GM23248 (cell line): ENCODE data around the gene GPC4. TPM values are rescaled to one million over a fixed set of nuclear protein-coding genes. Genes with fewer than 3 reads are reported as not detected.

Experiments used
- DNase-seq: peaks from one replicate; pipeline ENCODE4 v3.0.0-alpha.2; 2015
- H2AFZ ChIP-seq: fragments of 200-600 bp; sonication (generic); 2 replicates; pipeline ENCODE4 v1.6.1; 2016; ENCODE audit warnings: antibody characterized with exemption
- H3F3A ChIP-seq: fragments of 200-600 bp; sonication (generic); 2 replicates; pipeline ENCODE4 v1.6.1; 2016; ENCODE audit warnings: mild to moderate bottlenecking, antibody characterized with exemption, mixed run types; ENCODE audit not compliant: insufficient read depth
- H3K27ac ChIP-seq: fragments of 200-600 bp; sonication (generic); 2 replicates; pipeline ENCODE4 v1.5.1; 2016; ENCODE audit warnings: mild to moderate bottlenecking
- H3K27me3 ChIP-seq: fragments of 200-600 bp; sonication (generic); replicated peaks from 2 replicates; pipeline ENCODE4 v1.6.1; 2016; ENCODE audit warnings: mild to moderate bottlenecking; ENCODE audit not compliant: insufficient read depth
- H3K36me3 ChIP-seq: fragments of 200-600 bp; sonication (generic); 2 replicates; pipeline ENCODE4 v1.6.1; 2016; ENCODE audit warnings: low read depth, mild to moderate bottlenecking
- H3K4me1 ChIP-seq: fragments of 200-600 bp; sonication (generic); 2 replicates; pipeline ENCODE4 v1.6.1; 2016; ENCODE audit warnings: mild to moderate bottlenecking; ENCODE audit not compliant: insufficient read depth
- H3K4me2 ChIP-seq: fragments of 200-600 bp; sonication (generic); one replicate; pipeline ENCODE4 v1.6.1; 2016; ENCODE audit warnings: mild to moderate bottlenecking; ENCODE audit not compliant: unreplicated experiment
- H3K4me3 ChIP-seq: fragments of 200-600 bp; sonication (generic); 2 replicates; pipeline ENCODE4 v1.5.1; 2016; ENCODE audit warnings: mild to moderate bottlenecking
- H3K79me2 ChIP-seq: fragments of 200-600 bp; sonication (generic); 2 replicates; pipeline ENCODE4 v1.6.1; 2016; ENCODE audit warnings: mild to moderate bottlenecking; ENCODE audit not compliant: insufficient read depth
- H3K9ac ChIP-seq: fragments of 200-600 bp; sonication (generic); 2 replicates; pipeline ENCODE4 v1.6.1; 2016; ENCODE audit warnings: mild to moderate bottlenecking
- H3K9me2 ChIP-seq: fragments of 200-600 bp; sonication (generic); 2 replicates; pipeline ENCODE4 v1.6.1; 2016; ENCODE audit warnings: mixed run types, mild to moderate bottlenecking, moderate library complexity; ENCODE audit not compliant: insufficient read depth
- H3K9me3 ChIP-seq: fragments of 200-600 bp; sonication (generic); one replicate; pipeline ENCODE4 v1.6.1; 2017; ENCODE audit warnings: low read depth
- H4K20me1 ChIP-seq: fragments of 200-600 bp; sonication (generic); 2 replicates; pipeline ENCODE4 v1.6.0; 2016; ENCODE audit not compliant: insufficient read depth
- EZH2 ChIP-seq: fragments of 200-600 bp; sonication (generic); IDR thresholded peaks from 2 replicates; pipeline ENCODE4 v1.6.1; 2018; ENCODE audit warnings: antibody characterized with exemption, mild to moderate bottlenecking; ENCODE audit not compliant: insufficient read depth, poor library complexity, severe bottlenecking
- EZH2phosphoT487 ChIP-seq: fragments of 200-600 bp; sonication (generic); IDR thresholded peaks from 2 replicates; pipeline ENCODE4 v1.6.1; 2018; ENCODE audit warnings: antibody characterized with exemption, moderate library complexity, mild to moderate bottlenecking, low read depth; ENCODE audit not compliant: insufficient read depth
- WGBS, 2 experiments: methylation state at CpG; one replicate each; pipeline ENCODE4 v1.1.6; 2015 to 2017; ENCODE audit warnings: low lambda C conversion rate in 2 of 2, low coverage in 1 of 2; ENCODE audit errors: missing lambda C conversion rate in 2 of 2; 5-methylcytosine and 5-hydroxymethylcytosine counted together
- in situ Hi-C: fragments of 300-500 bp; cut with MboI; formaldehyde crosslinking; loops from 2 replicates; pipeline ENCODE4 v1.15.0; 2020
- polyA plus RNA-seq: library from polyadenylated mRNA; unstranded; fragments of >200 nt; fragmentation: Nextera tagmentation; extraction: Ambion mirVana; gene quantifications from 2 replicates; pipeline ENCODE4 v1.2.1, GENCODE V29; 2016
- total RNA-seq: library from RNA; depleted of rRNA; stranded (reverse); fragments of >200 nt; shearing (Covaris generic); gene quantifications from 2 replicates; pipeline ENCODE4 v1.2.3, GENCODE V29; 2014

Gene GPC4
- total and polyA plus RNA-seq, 2 experiments from 2014 or later, result 1.9 to 6.4 TPM

DNA sequence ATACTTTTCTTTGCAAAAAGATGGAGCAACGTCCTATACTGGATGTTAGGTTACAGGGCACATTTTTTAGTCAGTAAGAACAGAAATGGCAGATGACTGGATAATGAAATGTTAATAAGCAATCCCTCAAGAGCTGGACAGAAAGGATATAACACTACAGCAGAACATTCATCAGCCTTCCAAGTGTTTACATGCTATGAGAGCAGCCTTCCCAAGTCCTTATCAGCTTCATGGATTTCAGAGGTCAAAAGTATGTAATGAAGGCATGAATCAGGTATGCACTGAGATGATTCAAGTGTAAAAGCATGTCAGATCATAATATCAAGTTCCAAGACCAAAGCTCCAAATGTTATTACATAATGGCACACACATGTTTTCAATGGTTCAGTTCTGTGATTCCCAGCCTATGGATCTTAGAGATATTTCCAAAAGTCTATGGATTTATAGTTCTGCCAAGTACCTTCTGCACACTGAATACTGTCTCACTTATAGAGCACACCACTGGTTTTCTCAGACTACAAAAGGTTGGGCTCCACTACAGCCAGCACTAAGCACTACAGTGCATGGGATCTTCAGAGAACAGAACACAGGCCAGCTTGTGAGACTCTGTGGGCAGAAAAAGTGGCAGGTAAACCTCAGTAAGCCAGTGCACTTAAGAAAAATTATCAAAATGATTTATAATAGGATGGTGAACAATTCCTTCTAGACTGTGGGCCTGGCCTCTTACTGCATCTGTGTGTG lies 49.2 kb downstream of the GPC4 start:
- peak; percentile 50 for DNase-seq
- in situ Hi-C loops, result no loop called here
- no peaks in the 10 kb centered on the region for H3K36me3 ChIP-seq
- H3K9me2 ChIP-seq, result no peaks in the 10 kb centered on the region
- no peaks in the 10 kb centered on the region for H3K9me3 ChIP-seq
- no peak overlapping the region for H2AFZ ChIP-seq
- H4K20me1 ChIP-seq, result no peaks in the 10 kb centered on the region
- 17% methylated on average over 1 of the region's 1 CpG for WGBS, 2 experiments
- H3K9ac ChIP-seq, result no peak overlapping the region
- H3K4me3 ChIP-seq, result no peak overlapping the region
- peak overlapping the region; percentile 44 for H3K27ac ChIP-seq
- TF ChIP-seq EZH2, result no peak
- H3K4me1 ChIP-seq, result peaks cover 21% of the 10 kb centered on the region
- H3K27me3 ChIP-seq, result no peaks in the 10 kb centered on the region
- H3F3A ChIP-seq, result peaks cover 22% of the 10 kb centered on the region
- peak overlapping the region; percentile 43 for H3K4me2 ChIP-seq
- no peaks in the 10 kb centered on the region for H3K79me2 ChIP-seq

DNA sequence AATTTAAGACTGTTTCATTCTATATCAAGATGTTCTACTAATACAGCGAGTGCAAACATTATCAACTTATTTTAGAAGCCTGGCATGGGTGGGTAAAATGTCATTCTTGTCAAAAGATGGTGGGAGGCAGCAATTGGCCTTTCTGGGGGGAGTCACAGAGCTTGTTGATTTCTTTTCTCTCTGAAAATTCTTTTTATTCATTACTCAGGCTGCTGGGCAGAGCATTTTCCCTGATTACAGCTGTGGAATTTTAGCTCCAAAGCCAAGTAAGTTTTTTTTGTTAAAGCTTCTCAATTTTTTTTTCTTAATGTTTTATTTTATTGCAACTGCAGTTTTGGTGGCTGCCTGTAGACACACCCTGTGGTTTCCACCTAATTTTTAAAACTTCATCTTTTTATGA lies 50.4 kb downstream of the GPC4 start:
- H3K27me3 ChIP-seq, result no peaks in the 10 kb centered on the region
- H2AFZ ChIP-seq, result 0 out of 2 replicates have a peak overlapping the region, but pooled peaks have one; percentile 48
- in situ Hi-C loops, result no loop called here
- no peaks in the 10 kb centered on the region for H4K20me1 ChIP-seq
- TF ChIP-seq EZH2 (no peak), EZH2phosphoT487 (no peak)
- peaks cover 22% of the 10 kb centered on the region for H3F3A ChIP-seq
- H3K4me2 ChIP-seq, result peak overlapping the region; percentile 83
- peak; percentile 21 for DNase-seq
- no peaks in the 10 kb centered on the region for H3K9me3 ChIP-seq
- peak overlapping the region; percentile 48; the same call in 1 of the 2 replicates for H3K4me3 ChIP-seq
- H3K4me1 ChIP-seq, result peaks cover 21% of the 10 kb centered on the region
- peak overlapping the region; percentile 48 for H3K9ac ChIP-seq
- no peaks in the 10 kb centered on the region for H3K36me3 ChIP-seq
- H3K9me2 ChIP-seq, result no peaks in the 10 kb centered on the region
- WGBS, 2 experiments, result 9 to 12% methylated on average over 1 of the region's 1 CpG
- peak overlapping the region; percentile 67 for H3K27ac ChIP-seq
- no peaks in the 10 kb centered on the region for H3K79me2 ChIP-seq

- peak overlapping the region; percentile 48; the same call in 1 of the 2 replicates for H2AFZ ChIP-seq
- no peaks in the 10 kb centered on the region for H3K9me2 ChIP-seq
- no peaks in the 10 kb centered on the region for H3K36me3 ChIP-seq
- peaks cover 22% of the 10 kb centered on the region for H3F3A ChIP-seq
- in situ Hi-C loops, result no loop called here
- TF ChIP-seq EZH2phosphoT487 (no peak), EZH2 (no peak)
- no peaks in the 10 kb centered on the region for H4K20me1 ChIP-seq
- peak overlapping the region; percentile 48 for H3K9ac ChIP-seq
- H3K79me2 ChIP-seq, result no peaks in the 10 kb centered on the region
- 6 to 17% methylated on average over 1 of the region's 1 CpG for WGBS, 2 experiments
- H3K27me3 ChIP-seq, result no peaks in the 10 kb centered on the region
- H3K9me3 ChIP-seq, result no peaks in the 10 kb centered on the region
- H3K27ac ChIP-seq, result peak overlapping the region; percentile 67
- peak; percentile 26 for DNase-seq
- H3K4me1 ChIP-seq, result peaks cover 21% of the 10 kb centered on the region
- H3K4me2 ChIP-seq, result peak overlapping the region; percentile 83
- 0 out of 2 replicates have a peak overlapping the region, but pooled peaks have one; percentile 48 for H3K4me3 ChIP-seq
These were observed 51.1 kb downstream of the GPC4 start for GRCh38 chrX:133364196-133364595.

DNA sequence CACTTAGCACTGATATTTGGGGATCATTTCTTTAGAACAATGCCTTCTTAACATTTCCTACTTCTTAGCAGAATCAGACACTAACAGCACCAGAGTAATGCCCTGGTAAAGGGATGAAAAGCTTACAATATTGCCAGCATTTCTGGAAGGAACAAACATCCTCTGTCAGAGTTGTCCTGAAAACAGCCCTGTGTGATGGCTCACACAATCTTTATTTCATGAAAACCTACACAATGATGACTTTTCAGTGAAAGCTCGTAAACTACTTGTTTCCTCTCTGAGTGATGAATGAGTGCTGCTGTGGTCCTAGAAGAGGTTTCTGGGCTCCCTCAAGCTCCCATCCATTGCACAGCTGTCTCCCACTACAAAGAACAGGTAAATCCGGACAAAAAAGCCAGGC lies 52.8 kb downstream of the GPC4 start:
- Histone ChIP-seq H3K4me3 (no peak overlapping the region), H3K27ac (no peak overlapping the region), H3K4me1 (peaks cover 21% of the 10 kb centered on the region), H3K36me3 (no peaks in the 10 kb centered on the region), H2AFZ (no peak overlapping the region), H3K79me2 (no peaks in the 10 kb centered on the region), H4K20me1 (no peaks in the 10 kb centered on the region), H3F3A (peaks cover 22% of the 10 kb centered on the region), H3K9me3 (no peaks in the 10 kb centered on the region), H3K4me2 (no peak overlapping the region), H3K9me2 (no peaks in the 10 kb centered on the region), H3K27me3 (no peaks in the 10 kb centered on the region), H3K9ac (no peak overlapping the region)
- in situ Hi-C loops, result no loop called here
- WGBS, 2 experiments, result 89 to 93% methylated on average over 2 of the region's 2 CpGs
- TF ChIP-seq EZH2 (no peak), EZH2phosphoT487 (no peak)
- DNase-seq, result no peak
